HG03460 (cell line): ENCODE results near the gene SYPL1.

Source experiments
- ATAC-seq: cut with Tn5 transposase; IDR thresholded peaks from one replicate; pipeline ENCODE4 v1.9.1; 2021; ENCODE audit not compliant: unreplicated experiment

SYPL1 gene

DNA sequence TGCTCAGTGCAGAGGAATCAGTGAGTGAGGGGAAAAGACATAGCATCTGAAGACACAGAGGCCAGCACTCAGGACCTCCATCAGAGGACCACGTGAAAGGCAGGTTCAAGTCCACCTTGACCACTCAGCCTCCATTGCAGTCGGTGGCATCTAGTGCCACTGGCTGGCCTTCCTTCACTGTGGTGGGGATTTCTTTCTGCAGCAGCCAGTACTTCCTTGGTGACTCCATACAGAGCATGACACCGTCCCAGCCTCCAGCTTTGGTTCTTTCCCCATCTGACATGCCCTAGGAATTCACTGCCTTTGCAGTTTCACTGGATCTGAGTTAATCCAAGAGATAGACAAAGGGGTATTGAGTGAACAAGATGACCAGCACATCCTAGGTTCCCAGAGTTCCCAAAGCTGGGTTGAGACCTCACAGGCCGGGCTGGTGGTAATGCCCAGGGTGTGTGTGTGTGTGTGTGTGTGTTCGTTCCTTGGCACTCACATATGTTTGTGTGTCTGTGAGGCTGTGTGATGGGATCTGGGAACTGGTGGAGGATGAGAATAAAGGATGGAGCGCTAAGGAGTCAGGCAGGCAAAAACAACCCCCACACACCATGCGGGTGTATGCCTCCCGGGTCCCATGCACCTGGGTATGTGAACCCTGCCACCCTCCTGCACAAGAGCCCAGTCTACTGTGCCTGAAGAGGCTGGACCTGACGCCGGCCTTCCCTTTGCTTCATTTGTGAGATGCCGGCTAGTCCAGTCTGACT is 57.8 kb downstream of the SYPL1 start:
- ATAC-seq, result no peak

DNA sequence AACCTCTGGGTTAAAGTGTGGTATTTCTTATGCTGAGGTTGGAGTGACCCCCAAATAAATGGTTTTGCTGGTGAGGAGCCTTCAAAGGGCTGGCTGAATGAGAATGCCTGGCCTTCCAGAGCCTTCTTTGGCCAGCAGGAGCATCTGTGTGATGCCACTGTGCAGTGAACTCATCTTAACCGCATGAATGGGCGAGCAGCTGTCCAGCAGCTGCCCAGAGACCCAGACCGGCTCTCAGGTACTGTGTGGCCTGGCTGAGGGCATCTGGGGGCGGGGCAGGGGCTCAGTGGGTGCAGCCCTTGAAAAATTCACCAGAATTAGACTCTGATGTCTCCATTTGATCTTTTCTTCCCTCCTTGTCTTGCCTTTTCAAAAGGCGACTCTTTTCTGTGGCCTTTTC is 59.0 kb downstream of the SYPL1 start:
- ATAC-seq, result no peak

DNA sequence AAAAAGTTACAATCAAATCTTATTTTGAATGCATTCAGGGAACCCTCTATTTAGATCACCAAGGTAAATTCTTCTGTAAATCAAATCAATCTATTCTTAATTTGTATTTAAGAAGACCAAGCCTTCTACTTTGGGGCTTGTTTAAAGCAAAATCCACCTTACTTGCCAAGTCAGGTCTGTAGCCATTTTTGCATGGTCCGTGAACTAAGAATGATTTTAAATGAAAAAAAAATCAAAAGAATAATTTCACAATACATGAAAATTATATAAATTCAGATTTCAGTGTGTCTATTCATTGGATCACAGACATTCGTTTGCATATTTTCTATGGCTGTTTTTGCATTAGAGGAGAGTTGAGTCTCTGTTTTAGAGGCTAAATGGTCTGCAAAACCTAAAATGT is 59.4 kb downstream of the SYPL1 start:
- no peak for ATAC-seq

DNA sequence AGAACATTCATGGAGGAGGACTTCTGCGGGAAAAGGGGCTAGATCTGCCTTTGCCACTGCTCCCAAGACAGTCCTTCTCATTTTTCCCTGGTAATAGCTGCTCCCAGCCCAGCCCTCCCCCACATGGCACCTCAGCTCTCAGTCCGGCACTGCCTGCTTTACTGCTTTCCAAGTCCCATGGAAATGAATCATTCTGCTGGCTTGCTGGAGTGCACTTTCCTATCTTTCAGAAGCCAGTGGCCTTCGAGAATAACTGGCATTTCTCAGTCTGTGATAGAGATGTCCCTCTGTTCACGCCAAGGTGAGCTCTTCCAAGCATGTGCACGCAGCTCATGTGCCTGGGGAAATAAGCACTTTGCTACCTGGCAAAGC is 61.4 kb downstream of the SYPL1 start:
- no peak for ATAC-seq

DNA sequence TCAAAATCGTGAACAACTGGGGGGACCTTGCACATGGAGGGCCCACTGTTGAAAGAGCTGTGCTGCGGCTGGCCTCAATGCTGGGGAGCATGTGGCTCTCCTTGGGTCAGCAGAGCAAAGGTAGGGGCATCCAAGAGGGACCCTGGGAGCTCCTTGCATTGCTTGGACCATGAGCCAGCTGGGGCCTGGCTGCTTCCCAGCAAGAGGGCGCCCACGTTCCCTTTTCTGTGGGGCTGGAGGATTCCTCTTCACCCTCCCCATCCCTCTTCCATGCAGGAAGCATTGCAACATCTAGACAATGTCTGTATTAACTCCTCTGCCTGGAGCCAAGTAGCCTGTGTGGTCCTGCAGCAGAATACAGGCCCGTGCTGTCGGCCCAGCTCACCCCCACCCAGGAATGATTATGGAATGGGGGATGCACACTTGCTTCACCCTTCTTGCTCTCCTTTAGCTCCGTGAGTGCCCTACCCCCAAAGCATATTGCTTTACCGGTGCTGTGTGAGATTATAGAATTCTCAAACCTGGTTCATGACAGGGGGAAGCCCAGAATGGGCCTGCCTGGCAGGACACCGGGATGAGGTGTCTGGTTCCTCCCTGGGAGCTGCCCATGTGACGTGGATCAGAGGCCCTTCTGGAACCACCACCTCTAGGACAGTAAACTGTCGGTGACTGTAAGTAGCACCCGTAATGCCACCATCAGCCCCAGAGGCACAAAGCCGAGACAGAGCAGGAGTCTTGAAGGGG is 61.9 kb downstream of the SYPL1 start:
- ATAC-seq, result no peak

DNA sequence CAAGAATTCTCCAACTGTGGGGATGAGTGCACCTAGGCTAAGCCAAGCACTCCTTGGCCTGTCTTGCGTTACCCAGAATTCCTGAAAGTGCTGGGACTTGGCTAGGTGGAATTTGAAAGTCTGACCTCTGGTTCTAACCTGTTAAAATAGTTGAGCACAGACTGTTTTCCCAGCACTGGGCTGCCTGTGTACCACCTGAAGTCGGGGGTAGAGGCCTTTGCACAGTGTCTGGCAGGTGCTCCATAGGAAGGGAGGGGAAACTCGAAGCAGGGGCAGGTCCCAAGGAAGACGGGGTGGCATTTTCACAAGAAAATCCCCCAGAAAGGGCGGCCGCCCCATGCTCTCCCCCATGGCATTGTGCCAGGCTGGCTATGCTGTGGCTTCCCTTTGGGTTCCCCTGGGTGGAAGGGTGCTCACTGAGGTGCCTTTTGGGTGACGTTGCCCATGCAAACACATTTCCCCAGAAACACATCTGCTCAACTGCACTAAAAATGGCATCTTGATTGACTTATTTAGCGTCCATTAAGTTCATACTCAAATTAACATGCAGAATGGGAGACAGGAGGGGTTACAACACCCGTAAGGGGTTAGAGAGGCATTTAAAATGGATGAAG is 62.9 kb downstream of the SYPL1 start:
- no peak for ATAC-seq

DNA sequence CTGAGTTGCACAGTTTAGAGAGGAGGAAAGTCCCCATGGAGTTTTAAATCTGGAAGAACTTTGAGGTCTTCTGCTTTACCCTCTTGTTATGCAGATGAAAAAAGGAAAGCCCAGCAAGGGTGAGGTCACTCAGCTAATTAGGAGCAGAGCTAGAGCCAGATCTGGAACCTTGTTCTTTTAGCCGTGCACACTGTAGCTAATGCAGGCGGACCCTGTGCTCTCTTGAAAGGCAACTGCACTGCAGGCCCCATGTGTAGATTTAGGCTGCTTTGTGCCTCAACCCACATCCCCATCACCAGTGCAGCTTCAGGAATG is 63.4 kb downstream of the SYPL1 start:
- no peak for ATAC-seq

DNA sequence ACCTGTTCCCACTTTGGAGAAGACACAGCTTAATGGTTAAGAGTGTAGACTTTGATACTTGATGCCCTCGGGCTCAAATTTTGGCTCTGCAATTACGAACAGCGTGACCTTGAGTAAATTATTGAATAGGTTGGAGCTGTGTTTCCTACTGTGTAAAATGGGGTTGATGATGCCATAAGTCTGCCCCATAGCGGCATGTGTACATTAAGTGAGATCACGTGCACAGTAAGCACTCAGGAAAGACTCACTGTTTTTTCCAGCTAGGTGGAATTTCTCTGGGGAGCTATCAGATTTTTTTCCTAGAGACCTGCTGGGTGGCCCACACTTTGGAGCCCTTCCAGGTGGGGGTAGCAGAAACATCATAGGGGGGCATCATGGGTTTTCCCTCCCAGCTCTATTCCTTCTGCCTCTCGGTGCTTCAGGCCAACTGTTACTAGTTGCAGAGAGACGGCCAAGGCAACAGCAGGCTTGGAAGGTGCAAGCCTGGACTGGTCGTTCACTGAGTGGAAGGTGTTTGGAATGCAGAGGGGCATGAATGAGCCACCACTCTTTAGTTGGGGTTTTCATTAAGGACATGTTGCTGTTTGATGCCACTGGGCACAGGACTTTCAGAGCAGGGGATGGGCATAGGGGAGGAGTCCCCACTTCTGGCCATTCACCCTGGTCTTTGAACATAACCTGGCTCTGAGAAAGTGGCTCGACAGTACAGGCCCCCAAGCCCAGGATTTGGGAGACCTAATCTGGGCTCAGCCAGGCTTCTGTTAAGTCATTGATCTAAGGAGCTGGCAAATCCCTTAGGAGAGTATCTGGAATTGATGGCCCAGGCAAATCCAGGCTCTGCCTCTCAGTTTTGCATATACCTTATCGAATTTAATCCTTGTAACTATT is 64.0 kb downstream of the SYPL1 start:
- no peak for ATAC-seq

DNA sequence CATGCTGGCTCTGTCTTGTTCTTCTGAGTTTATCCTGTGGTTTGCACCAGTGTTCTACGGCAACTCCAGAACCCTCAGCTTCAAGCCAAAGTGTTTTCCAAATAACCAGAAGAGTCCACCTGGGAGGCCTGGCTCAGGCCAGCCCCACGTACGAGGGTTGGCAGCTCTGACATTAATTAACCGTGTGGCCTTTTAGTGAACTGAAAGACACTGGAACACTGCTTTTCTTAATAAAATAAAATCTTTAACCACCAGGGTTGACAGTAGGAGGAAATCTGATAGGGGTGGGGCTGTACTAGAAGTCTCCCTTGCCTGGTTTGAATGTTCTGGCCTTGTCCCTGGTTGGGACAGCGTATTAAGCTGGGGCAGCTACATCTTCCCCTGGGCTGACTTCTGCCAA is 64.9 kb downstream of the SYPL1 start:
- no peak for ATAC-seq

DNA sequence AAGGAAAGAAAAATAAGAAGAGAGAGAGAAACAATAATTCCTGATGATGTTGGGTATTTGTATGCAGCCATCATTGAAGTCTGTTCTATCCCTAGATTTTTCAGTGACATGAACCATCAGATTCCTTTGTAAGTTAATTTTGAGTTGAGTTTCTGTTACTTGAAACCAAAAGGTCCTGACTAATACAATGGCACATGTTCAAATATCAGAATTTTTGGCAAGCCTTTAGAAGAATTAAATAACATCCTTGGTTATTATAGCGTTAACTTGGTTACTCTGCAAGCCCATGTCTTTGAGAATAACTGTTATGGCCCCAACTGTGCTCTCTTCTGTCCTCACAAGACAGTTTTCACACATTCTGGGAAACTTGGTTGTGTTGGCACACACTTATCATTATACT is 66.5 kb downstream of the SYPL1 start:
- ATAC-seq, result no peak

DNA sequence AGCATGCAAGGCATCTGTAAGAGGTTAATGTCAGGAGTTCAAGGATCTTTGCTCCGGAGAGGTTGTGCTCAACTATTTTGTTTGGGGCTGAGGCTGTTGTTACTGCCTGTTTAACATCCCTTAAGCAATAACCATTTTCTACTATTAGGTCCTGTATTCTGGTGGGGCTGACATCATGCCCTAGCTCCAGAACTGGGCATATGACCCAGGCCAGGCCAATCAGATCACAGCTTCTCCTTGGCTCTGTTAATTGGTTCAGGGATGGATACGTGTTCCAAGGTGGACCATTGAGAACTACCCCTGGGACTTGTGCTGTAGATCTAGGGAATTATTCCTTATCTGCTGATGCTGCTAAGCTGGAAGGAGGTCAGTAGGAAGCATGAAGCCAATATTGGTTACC is 67.0 kb downstream of the SYPL1 start:
- ATAC-seq, result no peak

DNA sequence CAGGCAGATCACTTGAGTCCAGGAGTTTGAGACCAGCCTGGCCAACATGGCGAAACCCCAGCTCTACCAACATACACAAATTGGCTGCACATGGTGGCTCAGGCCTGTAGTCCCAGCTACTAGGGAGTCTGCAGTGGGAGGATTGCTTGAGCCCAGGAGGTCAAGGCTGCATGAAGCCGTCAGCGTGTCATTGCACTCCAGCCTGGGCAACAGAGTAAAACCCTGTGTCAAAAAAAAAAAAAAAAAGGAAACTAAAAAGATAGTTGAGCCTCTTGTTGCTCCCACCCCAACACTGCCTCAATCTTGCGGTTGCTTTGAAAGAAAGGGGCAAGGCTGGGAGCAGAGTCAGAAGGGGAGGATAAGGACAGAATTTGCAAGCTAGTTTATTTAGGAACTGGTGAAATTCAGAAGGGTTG is 69.9 kb downstream of the SYPL1 start:
- ATAC-seq, result no peak

DNA sequence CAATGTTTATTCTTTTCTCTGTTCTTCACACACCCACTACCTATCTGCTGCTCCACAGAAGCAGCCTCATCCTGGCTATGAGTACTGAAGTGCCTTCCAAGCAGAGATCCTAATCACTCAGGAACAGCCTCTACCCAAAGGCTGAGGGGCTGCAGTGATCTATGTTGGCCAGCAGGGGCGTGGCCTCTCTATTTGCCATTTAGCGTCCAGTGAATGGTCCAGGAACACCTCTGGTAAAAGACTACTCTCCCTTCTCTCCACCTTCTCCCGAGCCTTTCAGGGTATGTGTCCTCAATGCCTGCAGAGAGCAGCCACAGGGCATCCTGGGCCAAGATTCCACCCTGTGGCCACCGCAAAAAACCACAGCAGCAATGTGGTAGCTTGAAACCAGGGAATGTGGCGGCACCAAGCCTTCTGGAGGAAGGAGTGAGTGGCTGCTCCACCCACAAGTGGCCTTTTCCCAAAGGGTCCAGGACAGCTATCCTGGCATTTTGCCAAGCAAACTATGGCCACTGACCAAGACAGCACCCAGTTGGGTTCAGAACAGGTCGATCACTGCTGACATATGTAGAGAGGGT is 70.9 kb downstream of the SYPL1 start:
- ATAC-seq, result no peak
